Stimulated activated CD8-positive, alpha-beta memory T cell treated with anti-CD3 and anti-CD28 coated beads, Interleukin-15, amount 100 ng/mL, for 24 hours (primary cell): ENCODE measurements around the gene FAHD1.

Experiments used
- DNase-seq: peaks from one replicate; pipeline ENCODE4 v3.0.0-alpha.2; 2020; ENCODE audit warnings: low read depth

Gene FAHD1

DNA sequence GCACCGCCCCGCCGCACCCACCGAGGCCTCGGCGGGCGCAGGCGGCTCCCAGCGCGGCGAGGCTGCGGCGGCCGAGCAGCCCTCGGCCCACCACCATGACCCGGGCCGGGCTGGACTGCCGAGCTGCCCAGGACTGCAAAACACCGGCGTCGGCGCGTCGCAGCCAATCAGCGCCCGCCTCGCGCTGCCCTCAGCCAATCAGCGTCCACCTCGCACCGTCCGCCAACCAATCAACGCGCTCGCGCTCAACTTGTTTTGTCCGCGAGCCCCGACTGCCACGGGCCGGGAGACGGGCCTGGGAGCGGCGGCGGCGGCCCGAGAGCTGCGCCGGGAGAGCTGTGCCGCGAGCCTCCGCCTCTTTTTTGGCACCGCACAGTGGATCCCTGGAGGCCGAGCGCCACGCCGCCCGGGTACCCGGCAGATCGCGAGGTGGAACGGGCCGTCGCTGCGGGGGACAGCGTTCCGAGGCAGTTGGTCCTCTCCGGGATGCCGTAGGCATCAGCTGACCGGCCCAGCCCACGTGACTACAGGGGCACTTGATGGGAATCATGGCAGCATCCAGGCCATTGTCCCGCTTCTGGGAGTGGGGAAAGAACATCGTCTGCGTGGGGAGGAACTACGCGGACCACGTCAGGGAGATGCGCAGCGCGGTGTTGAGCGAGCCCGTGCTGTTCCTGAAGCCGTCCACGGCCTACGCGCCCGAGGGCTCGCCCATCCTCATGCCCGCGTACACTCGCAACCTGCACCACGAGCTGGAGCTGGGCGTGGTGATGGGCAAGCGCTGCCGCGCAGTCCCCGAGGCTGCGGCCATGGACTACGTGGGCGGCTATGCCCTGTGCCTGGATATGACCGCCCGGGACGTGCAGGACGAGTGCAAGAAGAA is at the start of gene FAHD1, which contains the start of gene HAGH:
Gene FAHD1, plus strand, starts transcription at position 516 of the 883 bp plus-strand sequence. Its CDS starts 33 bp downstream, at position 549.
Gene HAGH, minus strand, starts transcription at position 135 of the 883 bp plus-strand sequence. Its CDS starts 38 bp downstream, at position 97.
- DNase-seq, result peak; percentile 78

DNA sequence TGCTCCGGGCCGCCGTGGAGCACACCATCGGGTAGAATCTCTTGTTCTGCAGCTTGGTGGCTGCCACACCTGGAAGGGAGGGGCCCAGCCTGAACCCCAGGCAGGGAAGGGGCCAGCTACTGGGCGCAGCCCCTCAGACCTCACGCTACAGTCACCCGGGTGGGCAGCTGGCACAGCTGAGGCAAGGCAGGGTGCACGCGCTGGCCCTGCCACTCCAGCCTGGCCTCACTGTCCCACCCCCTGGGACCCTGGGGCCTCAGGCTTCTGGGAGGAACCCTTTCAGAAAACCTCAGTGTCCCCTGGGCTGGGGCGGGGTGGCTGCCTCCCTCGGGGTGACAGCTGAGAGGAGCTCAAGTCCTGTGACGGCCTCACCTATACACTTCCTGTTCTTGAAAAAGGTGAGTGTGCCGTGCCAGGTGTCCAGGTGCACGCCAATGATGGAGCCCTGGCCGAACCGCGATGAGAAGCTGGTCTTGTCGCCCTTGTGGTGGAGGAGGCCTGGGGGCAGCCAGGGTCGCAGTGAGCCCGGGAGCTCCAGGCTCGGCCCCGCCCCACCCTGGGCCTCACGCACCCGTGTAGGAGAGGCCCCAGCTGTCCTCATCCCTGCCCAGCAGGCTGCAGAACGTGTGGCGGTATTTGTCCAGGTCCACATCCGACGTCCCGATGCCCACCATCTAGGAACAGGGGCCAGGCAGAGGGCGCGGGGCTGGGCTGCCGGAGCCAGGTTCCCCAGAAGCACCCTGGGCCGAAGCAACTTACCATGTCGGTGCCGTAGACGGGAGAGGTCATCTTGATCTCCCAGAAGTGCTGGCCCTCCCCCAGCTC is 49.4 kb upstream of the FAHD1 start:
- DNase-seq, result no peak

DNA sequence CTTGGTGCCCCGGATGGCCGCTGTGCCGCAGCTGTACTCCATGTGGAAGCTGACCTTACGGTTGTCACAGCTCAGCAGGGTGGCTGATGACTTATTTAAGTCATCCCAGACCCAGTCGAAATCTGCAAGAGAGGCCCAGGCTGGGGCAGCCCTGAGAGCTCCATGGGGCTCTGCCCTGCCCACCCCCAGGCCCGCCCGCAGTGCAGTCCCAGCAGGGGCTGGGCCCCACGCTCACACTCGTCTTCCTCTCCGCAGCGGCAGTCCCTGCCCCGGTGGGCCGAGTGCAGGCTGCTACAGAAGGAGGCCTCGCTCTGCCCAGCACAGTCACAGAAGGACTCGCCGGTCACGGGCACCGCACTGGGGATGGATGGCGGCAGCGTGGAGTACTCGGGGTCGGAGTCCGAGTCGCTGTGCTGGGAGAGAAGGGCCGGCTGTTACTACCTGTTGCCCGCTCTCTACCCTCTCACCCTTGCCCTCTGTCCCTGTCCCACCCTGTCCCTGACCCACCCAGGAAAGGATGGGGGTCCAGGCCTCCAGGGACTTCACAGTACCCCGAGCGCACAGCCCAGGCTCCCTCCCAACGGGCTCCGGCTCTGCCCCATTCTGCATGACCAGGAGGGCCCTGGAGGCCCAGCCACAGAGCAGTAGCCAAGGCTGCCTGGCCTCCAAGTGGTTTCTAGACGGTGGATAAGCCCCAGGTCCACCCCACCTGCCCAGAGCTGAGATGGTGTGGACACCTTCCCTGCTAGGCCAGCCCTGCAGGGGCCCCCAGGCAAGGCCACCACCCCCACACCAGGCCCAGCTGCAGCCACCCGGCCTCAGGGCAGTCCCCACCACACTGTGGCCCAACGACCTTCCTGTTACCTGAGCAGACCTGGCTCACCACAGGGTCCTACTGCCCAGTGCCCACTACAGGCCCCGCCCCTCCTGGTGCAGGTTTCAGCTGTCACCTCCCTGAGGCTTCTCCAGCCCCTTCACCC is 48.5 kb upstream of the FAHD1 start:
- DNase-seq, result no peak

DNA sequence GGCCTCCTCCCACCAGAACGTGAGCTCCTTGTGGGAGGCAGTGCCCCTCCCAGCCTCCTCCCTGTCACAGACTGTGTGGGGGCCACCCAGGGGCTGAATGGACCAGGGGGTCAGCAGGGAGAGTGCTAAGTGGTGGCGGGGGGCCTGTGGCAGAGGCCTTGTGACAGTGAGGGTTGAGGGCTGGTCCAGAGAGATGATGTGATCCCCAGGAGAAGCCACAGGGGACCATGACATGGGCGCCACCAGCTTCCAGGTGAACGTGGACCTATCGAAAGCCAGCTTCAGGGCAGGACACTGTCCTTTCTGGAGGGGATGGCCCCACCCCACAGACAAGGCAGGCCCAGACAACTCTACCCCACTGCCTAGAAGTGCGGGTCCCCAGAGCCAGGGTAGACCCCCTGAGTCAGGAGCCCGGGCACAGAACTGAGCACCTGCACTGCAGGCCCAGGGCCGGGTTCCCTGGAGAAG is 47.7 kb upstream of the FAHD1 start:
- DNase-seq, result no peak

DNA sequence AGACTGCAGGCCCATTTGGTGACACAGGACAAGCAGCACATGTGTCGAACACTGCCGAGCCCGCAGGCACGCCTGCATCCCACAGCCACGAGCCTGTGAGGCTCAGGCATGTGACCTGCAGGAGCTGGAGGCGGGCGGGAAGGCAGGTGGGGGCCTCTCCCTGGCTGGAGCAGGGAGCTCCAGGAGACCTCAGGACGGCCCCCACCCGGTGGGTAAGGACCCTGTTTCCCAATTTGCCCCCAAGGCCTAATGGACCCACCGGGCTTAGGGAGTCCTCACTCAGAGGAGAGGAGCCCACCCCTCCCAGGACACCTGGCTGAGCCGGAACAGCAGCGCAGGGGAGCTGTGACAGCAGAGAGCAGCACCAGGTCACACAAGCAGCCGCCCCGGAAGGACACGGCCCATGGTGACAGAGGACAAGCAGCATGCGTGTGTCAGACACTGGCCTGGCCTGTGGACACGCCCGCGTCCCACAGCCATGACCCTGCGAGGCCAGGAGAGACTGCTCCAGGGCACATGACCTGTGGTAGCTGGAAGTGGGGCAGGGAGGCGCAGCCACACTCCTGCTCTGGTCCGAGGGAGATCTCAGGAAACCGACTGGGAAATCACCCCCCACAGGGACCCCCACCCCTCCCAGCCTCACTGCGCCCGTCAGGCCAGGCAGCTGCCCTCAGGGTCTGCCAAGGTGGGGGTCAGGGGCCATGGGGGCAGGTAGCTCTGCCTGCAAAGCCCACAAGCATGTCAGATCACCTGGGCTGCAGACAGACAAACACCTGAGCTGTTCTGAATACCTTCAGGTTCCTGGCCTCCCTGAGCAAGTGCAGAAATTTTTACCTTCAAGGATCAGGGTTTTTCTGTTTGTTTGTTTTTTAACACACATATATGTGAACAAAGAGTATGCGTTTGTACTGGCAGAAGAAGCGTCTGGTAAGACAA is 47.0 kb upstream of the FAHD1 start:
- no peak for DNase-seq

DNA sequence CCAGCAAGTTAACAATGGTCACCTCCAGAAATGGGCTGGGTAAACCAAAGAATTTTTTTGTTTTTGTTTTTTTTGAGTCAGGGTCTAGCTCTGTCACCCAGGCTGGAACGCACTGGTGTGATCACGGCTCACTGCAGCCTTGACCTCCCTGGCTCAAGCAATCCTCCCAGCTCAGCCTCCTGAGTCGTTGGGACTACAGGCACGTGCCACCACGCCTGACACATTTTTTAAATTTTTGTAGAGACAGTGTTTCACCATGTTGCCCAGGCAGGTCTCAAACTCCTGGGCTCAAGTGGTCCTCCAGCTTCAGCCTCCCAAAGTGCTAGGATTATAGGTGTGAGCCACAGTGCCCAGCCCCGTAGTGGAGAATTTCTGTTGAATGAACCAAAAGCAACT is 46.3 kb upstream of the FAHD1 start:
- no peak for DNase-seq

DNA sequence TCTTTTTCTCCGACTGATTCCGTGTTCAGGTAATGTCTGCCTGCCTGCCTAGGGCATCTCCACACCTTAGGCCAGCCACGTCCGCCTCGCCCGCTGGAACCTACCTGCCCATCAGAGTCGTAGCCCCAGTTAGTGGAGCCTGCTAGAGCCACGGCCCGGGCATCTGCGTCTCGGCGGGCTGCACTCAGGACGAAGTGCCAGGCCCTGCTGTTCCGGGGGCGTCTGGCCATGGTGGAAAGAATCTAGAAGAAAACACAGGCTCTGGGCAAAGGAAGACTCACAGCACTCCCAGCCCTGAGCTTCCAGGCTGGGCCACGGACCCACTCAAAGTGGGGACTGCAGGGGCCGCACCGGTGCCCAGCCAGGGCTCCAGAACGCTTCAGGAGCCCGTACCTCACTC is 45.8 kb upstream of the FAHD1 start:
- DNase-seq, result no peak

DNA sequence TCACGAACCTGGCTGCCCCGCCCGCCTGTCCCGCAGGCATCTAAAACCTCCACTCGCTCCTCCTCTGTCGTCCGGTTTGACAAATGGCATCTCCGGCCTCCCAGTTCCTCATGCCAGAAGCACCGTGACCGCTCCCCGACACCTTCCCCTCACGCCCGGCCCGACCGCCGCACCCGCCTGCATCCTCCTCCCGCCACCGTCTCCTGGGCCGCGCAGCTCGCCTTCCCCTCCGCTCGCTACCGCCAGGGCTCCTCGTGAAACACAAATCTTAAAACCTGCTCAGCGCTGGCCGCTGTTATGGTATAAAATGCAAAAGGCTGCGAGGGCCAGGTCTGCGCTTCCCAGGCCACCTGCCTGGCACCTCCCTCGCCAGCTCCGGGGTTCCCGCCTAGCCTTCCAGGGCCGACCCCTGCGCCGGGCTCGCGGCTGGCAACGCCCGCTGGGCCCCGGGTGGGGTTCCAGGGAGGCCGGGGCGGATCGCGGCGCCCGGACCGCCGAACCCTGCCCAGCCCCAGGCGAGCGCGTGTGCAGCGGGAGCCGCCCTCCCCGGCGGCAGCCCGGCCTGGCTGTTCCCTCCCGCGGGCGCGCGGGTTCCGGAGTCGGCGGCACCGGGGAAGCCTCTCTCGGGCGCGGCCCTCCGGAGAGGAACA is 45.1 kb upstream of the FAHD1 start:
- no peak for DNase-seq

DNA sequence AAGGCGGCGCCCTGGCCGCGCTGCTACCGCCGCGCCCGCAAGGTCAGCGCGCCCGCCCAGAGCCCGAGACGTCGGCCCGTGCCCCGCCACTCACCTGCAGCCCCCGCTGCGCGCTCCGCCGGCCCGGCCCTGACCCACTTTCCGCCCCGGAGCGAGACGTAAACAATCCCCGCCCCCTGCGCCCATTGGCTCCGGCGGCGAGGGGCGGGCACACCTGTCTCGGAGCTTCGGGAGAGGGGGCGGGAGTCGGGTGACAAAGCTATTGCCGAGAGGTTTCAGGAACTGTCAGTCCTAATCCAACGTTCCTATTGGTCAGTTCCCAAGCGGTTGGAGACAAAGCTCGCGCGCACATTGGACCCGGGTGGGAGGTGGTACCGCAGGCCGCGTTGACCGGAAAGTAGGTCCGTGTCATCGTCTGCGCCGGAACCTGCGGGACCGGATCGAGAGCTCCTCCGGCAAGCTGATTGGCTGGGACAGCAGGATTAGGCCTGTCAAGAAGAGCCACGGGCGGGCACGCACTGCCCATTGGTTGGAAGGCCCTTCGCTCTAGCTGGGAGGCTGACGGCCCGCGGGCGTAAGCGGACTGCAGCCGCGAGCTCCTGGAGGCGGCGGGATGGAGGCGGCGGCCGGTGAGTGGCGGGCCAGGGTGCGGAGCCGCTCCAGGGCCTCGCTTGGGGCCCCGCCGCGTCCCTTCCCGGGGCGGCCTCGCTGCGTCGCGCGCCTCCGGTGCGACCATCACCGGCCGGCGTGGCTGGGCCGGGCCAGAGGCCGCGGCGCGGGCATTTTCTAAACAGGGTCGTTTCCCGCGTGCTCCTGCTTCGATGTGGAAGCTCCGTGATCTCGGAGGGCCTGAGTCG is 44.4 kb upstream of the FAHD1 start, which contains the start of the genes NUBP2 and SPSB3:
Gene NUBP2, plus strand, starts transcription at position 553 of the 857 bp plus-strand sequence. Its CDS starts 61 bp downstream, at position 614.
Gene SPSB3, minus strand, starts transcription at position 164 of the 857 bp plus-strand sequence. CDS start 1,088 bp downstream, outside the sequence.
- DNase-seq, result peak; percentile 89

DNA sequence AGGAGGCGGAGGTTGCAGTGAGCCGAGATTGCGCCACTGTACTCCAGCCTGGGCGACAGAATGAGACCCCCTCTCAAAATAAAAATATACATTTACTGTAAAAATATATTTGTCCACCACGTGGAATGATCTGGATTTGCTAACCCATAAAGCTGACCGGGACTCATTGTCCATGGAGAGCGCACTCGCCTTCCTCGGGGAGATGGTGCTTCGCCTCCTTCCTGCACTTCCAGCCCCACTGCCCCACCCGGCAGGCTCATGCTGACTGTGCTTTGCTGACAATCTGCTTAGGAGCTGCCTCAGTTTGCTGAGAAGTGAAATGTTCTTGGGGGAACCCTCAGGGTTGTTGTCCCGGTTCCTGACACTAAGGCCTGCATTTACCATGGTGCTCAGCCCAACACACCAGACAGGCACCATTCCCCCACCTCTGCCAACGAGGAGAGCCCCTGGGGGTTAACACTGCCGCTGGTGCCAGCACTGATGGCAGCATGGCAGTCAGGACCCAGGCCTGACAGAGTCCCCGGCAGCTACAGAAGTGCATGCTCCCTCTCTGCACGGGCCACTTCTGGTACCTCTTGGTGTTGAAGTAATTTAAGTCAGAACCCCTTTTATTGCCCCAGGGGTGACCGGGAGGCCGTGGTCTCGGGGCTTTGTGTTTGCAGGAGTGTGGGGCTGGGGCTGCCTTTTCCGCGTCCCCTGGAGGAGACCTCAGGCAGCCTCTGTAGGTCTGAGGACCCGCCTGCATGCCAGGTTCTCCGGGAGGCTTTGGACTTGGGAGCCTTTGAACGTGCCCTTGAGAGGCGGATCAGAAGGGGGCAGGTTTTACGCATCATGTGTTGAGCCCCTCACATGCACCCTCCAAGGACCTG is 41.8 kb upstream of the FAHD1 start:
- no peak for DNase-seq

DNA sequence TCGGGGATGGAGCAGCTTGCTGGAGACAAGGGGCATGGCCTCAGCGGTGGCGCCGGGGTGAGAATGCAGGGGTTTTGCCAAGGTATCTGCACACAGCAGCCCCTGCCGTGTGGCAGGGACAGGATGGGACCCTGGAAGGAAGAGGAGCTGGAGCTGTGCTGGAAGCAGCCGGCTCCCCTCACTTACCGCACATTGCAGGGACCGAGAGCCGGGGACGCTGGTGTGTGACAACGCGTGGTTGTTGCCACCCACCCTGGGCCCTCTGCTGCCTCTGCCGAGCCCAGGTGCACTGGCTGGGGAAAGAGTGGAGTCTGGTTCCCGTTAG is 41.2 kb upstream of the FAHD1 start:
- no peak for DNase-seq

DNA sequence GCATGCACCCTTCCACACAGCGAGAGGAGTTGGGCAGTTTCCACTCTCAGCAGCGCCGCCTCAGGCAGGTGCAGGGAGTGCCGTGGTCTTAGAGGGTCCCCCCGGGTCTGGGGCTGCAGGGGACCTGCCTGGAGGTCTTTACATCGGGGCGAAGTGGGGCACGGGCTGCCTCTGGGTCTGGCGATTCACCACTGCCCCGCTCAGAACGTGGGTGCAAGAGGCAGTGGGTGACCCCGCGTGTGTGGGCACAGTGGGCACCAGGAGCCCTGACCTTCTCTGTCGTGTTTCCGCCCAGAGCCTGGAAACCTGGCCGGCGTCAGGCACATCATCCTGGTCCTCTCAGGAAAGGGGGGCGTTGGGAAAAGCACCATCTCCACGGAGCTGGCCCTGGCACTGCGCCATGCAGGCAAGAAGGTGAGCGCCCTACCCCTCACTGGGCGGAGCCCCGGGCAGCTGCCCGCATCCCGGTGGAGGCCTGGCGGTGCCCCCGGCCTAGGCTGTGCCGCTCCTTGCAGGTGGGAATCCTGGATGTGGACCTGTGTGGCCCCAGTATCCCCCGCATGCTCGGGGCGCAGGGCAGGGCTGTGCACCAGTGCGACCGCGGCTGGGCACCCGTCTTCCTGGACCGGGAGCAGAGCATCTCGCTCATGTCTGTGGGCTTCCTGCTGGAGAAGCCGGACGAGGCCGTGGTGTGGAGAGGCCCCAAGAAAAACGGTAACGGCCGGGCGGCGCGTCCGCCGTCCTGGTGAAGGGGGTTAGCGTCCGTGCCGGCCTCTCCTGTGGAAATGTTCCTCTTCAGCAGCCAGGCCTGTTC is 40.6 kb upstream of the FAHD1 start:
- DNase-seq, result no peak

DNA sequence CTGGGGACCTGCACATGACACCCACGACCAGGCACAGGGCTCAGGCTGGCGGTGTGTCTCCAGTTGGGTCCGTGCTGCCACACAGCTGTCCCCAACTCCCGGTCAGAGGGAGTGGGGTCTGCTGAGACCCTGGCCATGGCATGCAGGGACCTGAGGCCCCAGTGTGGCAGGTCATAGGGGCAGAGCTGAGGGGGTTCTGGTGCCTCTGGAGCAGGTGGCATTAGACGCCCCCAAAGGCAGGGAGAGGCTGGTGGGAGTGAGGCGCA is 40.0 kb upstream of the FAHD1 start:
- no peak for DNase-seq

DNA sequence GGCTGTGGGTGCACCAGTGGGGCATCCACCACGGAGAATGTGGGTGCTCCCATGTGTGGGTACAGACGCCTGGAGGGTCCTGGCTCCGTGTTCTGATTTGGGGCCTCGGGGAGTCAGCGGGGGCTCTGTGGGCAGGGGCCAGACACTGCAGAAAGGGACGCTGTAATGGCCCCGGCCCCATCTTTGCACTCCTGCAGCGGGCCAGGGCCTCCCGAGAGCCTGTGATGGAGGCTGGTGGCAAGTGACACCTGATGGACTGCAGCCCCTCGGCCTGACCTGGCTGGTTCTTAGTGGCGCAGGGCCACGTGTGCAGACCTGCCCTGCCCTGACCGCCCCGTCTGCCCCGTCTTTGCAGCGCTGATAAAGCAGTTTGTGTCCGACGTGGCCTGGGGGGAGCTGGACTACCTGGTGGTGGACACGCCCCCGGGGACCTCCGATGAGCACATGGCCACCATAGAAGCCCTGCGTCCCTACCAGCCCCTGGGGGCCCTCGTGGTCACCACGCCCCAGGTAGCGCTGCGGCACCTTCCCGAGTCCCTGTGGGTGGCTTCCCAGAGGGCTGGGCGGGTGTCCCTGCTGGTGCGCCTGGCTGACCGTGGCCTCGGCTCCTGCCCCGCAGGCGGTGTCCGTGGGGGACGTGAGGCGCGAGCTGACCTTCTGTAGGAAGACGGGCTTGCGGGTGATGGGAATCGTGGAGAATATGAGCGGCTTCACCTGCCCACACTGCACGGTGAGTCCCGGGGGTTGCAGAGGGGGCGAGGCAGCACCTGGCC is 39.5 kb upstream of the FAHD1 start:
- DNase-seq, result no peak

DNA sequence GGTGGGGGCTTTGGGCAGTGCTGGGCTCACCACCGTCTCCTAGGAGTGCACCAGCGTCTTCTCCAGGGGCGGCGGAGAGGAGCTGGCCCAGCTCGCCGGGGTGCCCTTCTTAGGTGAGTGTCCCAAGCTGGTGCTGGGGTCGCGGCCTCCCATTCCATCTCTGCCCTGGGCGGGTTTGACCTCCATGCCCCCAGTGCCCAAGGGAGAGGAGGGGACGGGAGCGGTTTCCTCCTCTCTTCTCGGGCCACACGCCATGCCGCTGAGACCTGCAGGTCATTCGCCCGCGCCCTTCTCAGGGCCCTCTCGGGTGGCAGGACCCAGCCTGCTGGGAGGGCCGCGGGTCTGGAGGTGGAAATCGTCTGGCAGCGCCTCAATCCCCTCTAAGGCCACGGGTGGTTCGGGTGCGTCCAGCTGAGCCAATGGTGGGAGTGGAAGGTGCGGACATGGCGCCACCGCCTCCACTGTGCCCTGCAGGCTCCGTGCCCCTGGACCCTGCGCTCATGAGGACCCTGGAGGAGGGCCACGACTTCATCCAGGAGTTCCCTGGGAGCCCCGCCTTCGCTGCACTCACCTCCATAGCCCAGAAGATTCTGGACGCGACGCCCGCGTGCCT is 38.8 kb upstream of the FAHD1 start:
- no peak for DNase-seq

DNA sequence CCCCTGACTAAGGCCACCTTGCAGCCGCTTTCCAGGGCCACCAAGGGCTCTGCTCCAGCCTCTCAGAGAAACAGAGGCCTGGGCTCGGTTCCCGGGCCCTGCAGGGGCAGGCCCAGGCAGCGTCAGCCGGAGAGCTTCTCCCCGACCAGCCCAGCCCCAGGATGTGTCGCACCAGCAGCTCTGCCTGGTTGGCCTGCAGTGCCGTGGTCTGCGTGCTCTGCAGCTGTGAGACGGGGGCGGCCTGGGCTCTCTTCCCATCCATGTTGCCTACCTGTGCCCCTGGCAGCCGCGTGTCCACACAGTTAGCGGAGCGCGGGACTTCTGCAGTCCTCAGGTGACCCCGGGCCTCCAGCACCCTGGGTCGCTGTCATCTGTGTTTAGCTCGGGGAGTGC is 38.3 kb upstream of the FAHD1 start:
- DNase-seq, result no peak
